Spleen (tissue), 7 donors: ENCODE results near the gene PDE5A.

Source experiments
- CTCF ChIP-seq, 11 experiments: fragments of 200-600 bp in 7 of 11; fragments of 450-650 bp in 4 of 11; sonication (generic) in 4 of 11; IDR thresholded peaks in 8 of 11; conservative IDR thresholded peaks in 3 of 11; 1 replicate in 7 of 11; 2 replicates in 4 of 11; pipeline versions ENCODE4 v1.4.0 to v1.8.0; 2016 to 2021; ENCODE audit warnings: antibody characterized with exemption in 11 of 11, inconsistent platforms in 4 of 11, mild to moderate bottlenecking in 1 of 11
- POLR2A ChIP-seq, 3 donors: fragments of 450-650 bp; IDR thresholded peaks; one replicate each; pipeline ENCODE4 v1.5.1; 2017; ENCODE audit warnings: antibody characterized with exemption in 3 of 3, mild to moderate bottlenecking in 1 of 3
- POLR2AphosphoS5 ChIP-seq, 3 donors: sonication (generic); formaldehyde crosslinking; IDR thresholded peaks; one replicate each; pipeline ENCODE4 v1.5.1; 2017; ENCODE audit warnings: antibody characterized with exemption in 3 of 3
- donor health status: DM: no; HTN: no; CAD: no; lungs with moderate emphysema.
- donor health status: DM: no; HTN: no; CAD: no.
- donor health status: DM: no; HTN: no; CAD: no.

- TF ChIP-seq POLR2AphosphoS5 (IDR thresholded peaks at IDR 0.05) = no peak
- no peak for TF ChIP-seq CTCF (IDR thresholded peaks at IDR 0.05 in 8 of 11, conservative IDR thresholded peaks at IDR 0.05 in 3 of 11)
- TF ChIP-seq POLR2A (IDR thresholded peaks at IDR 0.05) = no peak
Measured at GRCh38 chr4:119543187-119543586, 85.4 kb downstream of the PDE5A start.
